Stimulated activated CD4-positive, alpha-beta T cell treated with anti-CD3 and anti-CD28 coated beads, Interleukin-1b, Interleukin-23, amount 100 ng/mL, for 48 hours (primary cell): Measurements from ENCODE around the gene FSTL5.

Experiments
- DNase-seq: peaks from one replicate; pipeline ENCODE4 v3.0.0-alpha.2; 2020

Gene FSTL5

GRCh38 chr4:161696944-161697343, 466.9 kb downstream of the FSTL5 start:
- no peak for DNase-seq

GRCh38 chr4:161680146-161680545, 483.7 kb downstream of the FSTL5 start:
- no peak for DNase-seq

- no peak for DNase-seq
These were observed 499.1 kb downstream of the FSTL5 start for GRCh38 chr4:161664740-161665139.

- DNase-seq: no peak
These were observed 500.0 kb downstream of the FSTL5 start for GRCh38 chr4:161663844-161664243.

GRCh38 chr4:161658676-161659075, 505.1 kb downstream of the FSTL5 start:
- DNase-seq: no peak

- no peak for DNase-seq
These were observed 506.2 kb downstream of the FSTL5 start for GRCh38 chr4:161657616-161658015.

- DNase-seq: no peak
These were observed 507.2 kb downstream of the FSTL5 start for GRCh38 chr4:161656594-161656993.

- DNase-seq: no peak
These were observed 508.7 kb downstream of the FSTL5 start for GRCh38 chr4:161655148-161655547.

GRCh38 chr4:161653697-161654096, 510.1 kb downstream of the FSTL5 start:
- no peak for DNase-seq

- no peak for DNase-seq
These were observed 512.2 kb downstream of the FSTL5 start for GRCh38 chr4:161651586-161651985.

GRCh38 chr4:161650812-161651211, 513.0 kb downstream of the FSTL5 start:
- no peak for DNase-seq

GRCh38 chr4:161647757-161648156, 516.0 kb downstream of the FSTL5 start:
- no peak for DNase-seq

GRCh38 chr4:161642708-161643107, 521.1 kb downstream of the FSTL5 start:
- no peak for DNase-seq

GRCh38 chr4:161629694-161630441, 533.9 kb downstream of the FSTL5 start:
- no peak for DNase-seq

GRCh38 chr4:161604516-161605300, 559.1 kb downstream of the FSTL5 start:
- DNase-seq: no peak

GRCh38 chr4:161601011-161601410, 562.8 kb downstream of the FSTL5 start:
- no peak for DNase-seq

- DNase-seq: no peak
These were observed 568.5 kb downstream of the FSTL5 start for GRCh38 chr4:161595230-161595771.

GRCh38 chr4:161585011-161585410, 578.8 kb downstream of the FSTL5 start:
- no peak for DNase-seq

- no peak for DNase-seq
These were observed 580.3 kb downstream of the FSTL5 start for GRCh38 chr4:161583549-161583948.

GRCh38 chr4:161581262-161582230, 582.3 kb downstream of the FSTL5 start:
- DNase-seq: no peak

- DNase-seq: no peak
These were observed 586.1 kb downstream of the FSTL5 start for GRCh38 chr4:161577579-161578301.

- no peak for DNase-seq
These were observed 590.0 kb downstream of the FSTL5 start for GRCh38 chr4:161573836-161574235.
